ENCODE measurements around the gene CELSR1. TPM values are rescaled to one million over a fixed set of nuclear protein-coding genes. Genes with fewer than 3 reads are reported as not detected.

The CELSR1 gene
- total and polyA plus RNA-seq, 2 donors (not counting 1 experiment from before 2014, with no cell fraction given), result 30.2 to 34.8 TPM

DNA sequence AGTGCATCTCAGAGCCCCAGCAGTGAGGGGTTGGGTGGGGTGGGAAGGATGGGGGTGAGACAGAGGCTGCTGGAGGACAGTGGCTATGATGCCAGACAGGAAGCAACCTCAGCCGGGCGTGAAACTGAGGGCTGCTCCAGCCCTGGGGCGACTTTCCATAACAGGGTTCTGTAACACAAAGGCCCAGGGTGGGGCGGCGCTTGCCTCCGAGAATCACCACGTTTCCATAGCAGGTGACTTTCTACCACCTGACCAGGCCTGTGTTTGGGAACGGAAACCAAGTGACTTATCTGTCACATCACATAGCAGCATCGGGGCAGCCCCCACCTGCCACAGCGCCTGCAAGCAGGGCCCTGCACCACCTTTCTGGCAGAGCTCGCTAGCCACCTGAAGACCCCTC is 116.2 kb downstream of the CELSR1 start:
- intact Hi-C loops (cut with micrococcal nuclease), result loop anchor here (1.0 kb wide), 1 partner anchor 12 kb away; no protein-coding TSS in a partner anchor
- peaks cover 0 to 14% (median 6%) of the 10 kb centered on the region in 3 donors for H3K9me3 ChIP-seq (ENCODE audit: control extremely low read depth in 1 of 3, control insufficient read depth in 2 of 3, insufficient read depth in 1 of 3, low read length in 2 of 3)
- peak; percentile 84 for ATAC-seq (ENCODE audit: low read depth)
- TF ChIP-seq EZH2 (IDR thresholded peaks at IDR 0.05; ENCODE audit: borderline replicate concordance, insufficient read depth, low read depth, low read length, poor library complexity, severe bottlenecking), result no peak
- TF ChIP-seq, protein P1, sequence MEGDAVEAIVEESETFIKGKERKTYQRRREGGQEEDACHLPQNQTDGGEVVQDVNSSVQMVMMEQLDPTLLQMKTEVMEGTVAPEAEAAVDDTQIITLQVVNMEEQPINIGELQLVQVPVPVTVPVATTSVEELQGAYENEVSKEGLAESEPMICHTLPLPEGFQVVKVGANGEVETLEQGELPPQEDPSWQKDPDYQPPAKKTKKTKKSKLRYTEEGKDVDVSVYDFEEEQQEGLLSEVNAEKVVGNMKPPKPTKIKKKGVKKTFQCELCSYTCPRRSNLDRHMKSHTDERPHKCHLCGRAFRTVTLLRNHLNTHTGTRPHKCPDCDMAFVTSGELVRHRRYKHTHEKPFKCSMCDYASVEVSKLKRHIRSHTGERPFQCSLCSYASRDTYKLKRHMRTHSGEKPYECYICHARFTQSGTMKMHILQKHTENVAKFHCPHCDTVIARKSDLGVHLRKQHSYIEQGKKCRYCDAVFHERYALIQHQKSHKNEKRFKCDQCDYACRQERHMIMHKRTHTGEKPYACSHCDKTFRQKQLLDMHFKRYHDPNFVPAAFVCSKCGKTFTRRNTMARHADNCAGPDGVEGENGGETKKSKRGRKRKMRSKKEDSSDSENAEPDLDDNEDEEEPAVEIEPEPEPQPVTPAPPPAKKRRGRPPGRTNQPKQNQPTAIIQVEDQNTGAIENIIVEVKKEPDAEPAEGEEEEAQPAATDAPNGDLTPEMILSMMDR (IDR thresholded peaks at IDR 0.05), result no peak
- H3K4me1 ChIP-seq (ENCODE audit: control insufficient read depth in 2 of 2, insufficient read depth in 2 of 2, low read length in 2 of 2), result peaks cover 6 to 32% of the 10 kb centered on the region in 2 donors
- H3K9me3 Mint-ChIP-seq (ENCODE audit: insufficient read depth), result peaks cover 3% of the 10 kb centered on the region
- H3K4me3 Mint-ChIP-seq, result peak overlapping the region; percentile 61
- H4K20me1 ChIP-seq (ENCODE audit: control insufficient read depth, insufficient read depth, low read length, poor library complexity, severe bottlenecking), result peaks cover 7% of the 10 kb centered on the region
- no peak overlapping the region for H3K9ac ChIP-seq (ENCODE audit: low read length)
- peak overlapping the region; percentile 47 for H3K4me2 ChIP-seq (replicated peaks; ENCODE audit: low read depth, low read length, poor library complexity, severe bottlenecking)
- ChIA-PET POLR2A (interaction anchor here (0.6 kb wide), 1 partner anchor 43 kb away, joined by 11 read pairs; no protein-coding TSS in a partner anchor), CTCF (no interaction called here)
- no peaks in the 10 kb centered on the region for H3K27me3 ChIP-seq (replicated peaks in 1 of 4; ENCODE audit: control extremely low read depth in 1 of 4, control insufficient read depth in 3 of 4, insufficient read depth in 4 of 4, low read length in 3 of 4)
- H3K36me3 ChIP-seq (replicated peaks in 1 of 2; ENCODE audit: control extremely low read depth in 1 of 2, control insufficient read depth in 1 of 2, extremely low read depth in 1 of 2, insufficient read depth in 2 of 2, low read length in 1 of 2), result peaks cover 0 to 8% of the 10 kb centered on the region in 2 experiments
- 55% methylated on average over 11 of the region's 11 CpGs for WGBS (ENCODE audit: insufficient coverage)
- no peak overlapping the region for H3K4me3 ChIP-seq (ENCODE audit: control extremely low read depth in 1 of 5, extremely low read depth in 1 of 5, insufficient read depth in 1 of 5, low read depth in 2 of 5, low read length in 4 of 5)
- H2AFZ ChIP-seq (ENCODE audit: insufficient read depth, low read depth, low read length, poor library complexity, severe bottlenecking), result no peak overlapping the region
- peak; percentile 80 for DNase-seq
- H3K79me2 ChIP-seq (ENCODE audit: control insufficient read depth, insufficient read depth, low read length), result peaks cover 18% of the 10 kb centered on the region
- H3K4me1 Mint-ChIP-seq, result peaks cover 27% of the 10 kb centered on the region
- H3K27me3 Mint-ChIP-seq, result no peaks in the 10 kb centered on the region
- H3K27ac ChIP-seq (ENCODE audit: low read length in 2 of 2), result peak overlapping the region; percentile 55 to 74
- H3K27ac Mint-ChIP-seq, result no peak overlapping the region

DNA sequence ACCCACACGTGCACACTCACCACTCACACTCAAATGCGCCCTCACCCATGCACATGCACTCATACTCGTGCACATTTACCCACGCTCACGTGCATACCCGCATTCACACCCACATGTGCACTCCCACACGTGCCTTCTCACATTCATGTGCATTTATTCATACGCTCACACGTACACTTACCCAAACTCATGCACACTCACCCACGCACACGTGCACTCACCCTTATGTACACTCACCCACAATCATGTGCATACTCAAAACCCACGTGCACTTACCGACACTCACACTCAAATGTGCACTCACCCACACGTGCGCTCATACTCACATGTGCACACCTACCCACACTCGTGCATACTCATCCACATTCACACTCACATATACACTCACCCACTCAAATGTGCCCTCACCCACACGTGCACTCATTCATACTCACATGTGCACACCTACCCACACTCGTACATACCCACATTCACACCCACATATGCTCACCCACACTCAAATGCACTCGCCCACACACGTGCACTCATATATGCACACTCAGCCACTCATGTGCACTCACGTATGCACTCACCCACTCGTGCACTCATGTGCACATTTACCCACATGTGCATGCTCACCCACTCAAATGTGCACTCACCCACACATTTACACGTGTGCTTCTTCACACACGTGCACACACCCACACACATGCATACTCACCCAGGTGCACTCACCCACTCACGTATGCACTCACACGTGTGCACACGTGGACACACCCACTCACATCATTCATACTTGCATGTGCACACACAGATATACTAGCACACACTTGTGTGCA is 117.5 kb downstream of the CELSR1 start:
- intact Hi-C loops (cut with micrococcal nuclease), result no loop called here
- Mint-ChIP-seq H3K4me3 (no peak overlapping the region), H3K27me3 (no peaks in the 10 kb centered on the region), H3K9me3 (ENCODE audit: insufficient read depth) (no peaks in the 10 kb centered on the region), H3K4me1 (peaks cover 16% of the 10 kb centered on the region), H3K27ac (no peak overlapping the region)
- Histone ChIP-seq H2AFZ (ENCODE audit: insufficient read depth, low read depth, low read length, poor library complexity, severe bottlenecking) (no peak overlapping the region), H3K27ac (ENCODE audit: low read length in 2 of 2) (no peak overlapping the region), H3K79me2 (ENCODE audit: control insufficient read depth, insufficient read depth, low read length) (peaks cover 21% of the 10 kb centered on the region), H3K4me2 (replicated peaks; ENCODE audit: low read depth, low read length, poor library complexity, severe bottlenecking) (no peak overlapping the region), H3K9ac (ENCODE audit: low read length) (no peak overlapping the region), H4K20me1 (ENCODE audit: control insufficient read depth, insufficient read depth, low read length, poor library complexity, severe bottlenecking) (peaks cover 7% of the 10 kb centered on the region), H3K9me3 (ENCODE audit: control extremely low read depth in 1 of 3, control insufficient read depth in 2 of 3, insufficient read depth in 1 of 3, low read length in 2 of 3) (peaks cover 0 to 8% (median 0%) of the 10 kb centered on the region in 3 donors), H3K27me3 (replicated peaks in 1 of 4; ENCODE audit: control extremely low read depth in 1 of 4, control insufficient read depth in 3 of 4, insufficient read depth in 4 of 4, low read length in 3 of 4) (no peaks in the 10 kb centered on the region), H3K4me1 (ENCODE audit: control insufficient read depth in 2 of 2, insufficient read depth in 2 of 2, low read length in 2 of 2) (peaks cover 6 to 28% of the 10 kb centered on the region in 2 donors), H3K4me3 (ENCODE audit: control extremely low read depth in 1 of 5, extremely low read depth in 1 of 5, insufficient read depth in 1 of 5, low read depth in 2 of 5, low read length in 4 of 5) (no peak overlapping the region), H3K36me3 (replicated peaks in 1 of 2; ENCODE audit: control extremely low read depth in 1 of 2, control insufficient read depth in 1 of 2, extremely low read depth in 1 of 2, insufficient read depth in 2 of 2, low read length in 1 of 2) (peaks cover 0 to 13% of the 10 kb centered on the region in 2 experiments)
- ATAC-seq (ENCODE audit: low read depth) (no peak), DNase-seq (no peak)
- CTCF ChIA-PET, result no interaction called here
- TF ChIP-seq EZH2 (IDR thresholded peaks at IDR 0.05; ENCODE audit: borderline replicate concordance, insufficient read depth, low read depth, low read length, poor library complexity, severe bottlenecking), result no peak
- TF ChIP-seq, protein P1 (IDR thresholded peaks at IDR 0.05), result no peak
- WGBS (ENCODE audit: insufficient coverage), result 96% methylated on average over 27 of the region's 27 CpGs
- POLR2A ChIA-PET, result no interaction called here
